ENCODE results near the gene ELAC1. TPM values are rescaled to one million over a fixed set of nuclear protein-coding genes. Genes with fewer than 3 reads are reported as not detected.
"Not testable (repeated sequence)": the region's sequence is repeated elsewhere in the genome, so short reads cannot be mapped to it uniquely, and the experiment has no call there.

The ELAC1 gene
- total RNA-seq, 1 experiment from 2014 or later = 6.6 TPM

GRCh38 chr18:50935493-50936191, 32.2 kb upstream of the ELAC1 start:
- no peak for DNase-seq
- no peak overlapping the region for H3K9ac ChIP-seq (ENCODE audit: low read length)
- H3K9me2 ChIP-seq (replicated peaks; ENCODE audit: insufficient read depth, low read length) = no peaks in the 10 kb centered on the region
- H3K36me3 ChIP-seq (ENCODE audit: insufficient read depth, low read length) = peaks cover 49% of the 10 kb centered on the region; the same call in 1 of the 2 replicates
- no peak overlapping the region for H2AFZ ChIP-seq (ENCODE audit: low read length)
- no peak overlapping the region for H3K27ac ChIP-seq (ENCODE audit: low read length)
- no peaks in the 10 kb centered on the region for H3K9me3 ChIP-seq (ENCODE audit: low read length)
- H3K4me3 ChIP-seq (ENCODE audit: low read length) = no peak overlapping the region
- peaks cover 3% of the 10 kb centered on the region; the same call in 1 of the 2 replicates for H3K4me1 ChIP-seq (ENCODE audit: low read length)
- H4K20me1 ChIP-seq (ENCODE audit: insufficient read depth, low read depth, low read length) = no peaks in the 10 kb centered on the region
- no peaks in the 10 kb centered on the region for H3K27me3 ChIP-seq (ENCODE audit: low read length)
- no peak overlapping the region for H3K4me2 ChIP-seq (ENCODE audit: low read depth, low read length, poor library complexity, severe bottlenecking)
- peaks cover 7% of the 10 kb centered on the region; the same call in 1 of the 2 replicates for H3K79me2 ChIP-seq (ENCODE audit: low read length)

GRCh38 chr18:50937183-50937582, 30.7 kb upstream of the ELAC1 start:
- H3K4me1 ChIP-seq (ENCODE audit: low read length) = peaks cover 3% of the 10 kb centered on the region; the same call in 1 of the 2 replicates
- H3K4me2 ChIP-seq (ENCODE audit: low read depth, low read length, poor library complexity, severe bottlenecking) = no peak overlapping the region
- H2AFZ ChIP-seq (ENCODE audit: low read length) = no peak overlapping the region
- no peak overlapping the region for H3K4me3 ChIP-seq (ENCODE audit: low read length)
- no peaks in the 10 kb centered on the region for H3K9me2 ChIP-seq (replicated peaks; ENCODE audit: insufficient read depth, low read length)
- H3K9ac ChIP-seq (ENCODE audit: low read length) = no peak overlapping the region
- H3K27me3 ChIP-seq (ENCODE audit: low read length) = no peaks in the 10 kb centered on the region
- H3K36me3 ChIP-seq (ENCODE audit: insufficient read depth, low read length) = peaks cover 44% of the 10 kb centered on the region; the same call in 1 of the 2 replicates
- H4K20me1 ChIP-seq (ENCODE audit: insufficient read depth, low read depth, low read length) = no peaks in the 10 kb centered on the region
- peaks cover 4% of the 10 kb centered on the region; the same call in 1 of the 2 replicates for H3K79me2 ChIP-seq (ENCODE audit: low read length)
- DNase-seq = no peak
- H3K9me3 ChIP-seq (ENCODE audit: low read length) = no peaks in the 10 kb centered on the region
- H3K27ac ChIP-seq (ENCODE audit: low read length) = no peak overlapping the region

- Histone ChIP-seq H3K4me1 (ENCODE audit: low read length) (peaks cover 3% of the 10 kb centered on the region; the same call in 1 of the 2 replicates), H3K4me3 (ENCODE audit: low read length) (no peak overlapping the region), H3K36me3 (ENCODE audit: insufficient read depth, low read length) (peaks cover 39% of the 10 kb centered on the region; the same call in 1 of the 2 replicates), H3K9me2 (replicated peaks; ENCODE audit: insufficient read depth, low read length) (no peaks in the 10 kb centered on the region), H3K9ac (ENCODE audit: low read length) (no peak overlapping the region), H3K79me2 (ENCODE audit: low read length) (peaks cover 4% of the 10 kb centered on the region; the same call in 1 of the 2 replicates), H3K9me3 (ENCODE audit: low read length) (no peaks in the 10 kb centered on the region), H3K27me3 (ENCODE audit: low read length) (no peaks in the 10 kb centered on the region), H3K27ac (ENCODE audit: low read length) (no peak overlapping the region), H3K4me2 (ENCODE audit: low read depth, low read length, poor library complexity, severe bottlenecking) (no peak overlapping the region), H4K20me1 (ENCODE audit: insufficient read depth, low read depth, low read length) (no peaks in the 10 kb centered on the region), H2AFZ (ENCODE audit: low read length) (no peak overlapping the region)
- DNase-seq = no peak
Observed at GRCh38 chr18:50938912-50939311, 28.9 kb upstream of the ELAC1 start.

GRCh38 chr18:50944245-50944932, 23.5 kb upstream of the ELAC1 start:
- Histone ChIP-seq H2AFZ (ENCODE audit: low read length) (no peak overlapping the region), H3K79me2 (ENCODE audit: low read length) (0 out of 2 replicates have a peak, but pooled peaks cover 4% of the 10 kb centered on the region), H3K4me2 (ENCODE audit: low read depth, low read length, poor library complexity, severe bottlenecking) (no peak overlapping the region), H3K9me2 (replicated peaks; ENCODE audit: insufficient read depth, low read length) (no peaks in the 10 kb centered on the region), H3K27me3 (ENCODE audit: low read length) (no peaks in the 10 kb centered on the region), H3K9me3 (ENCODE audit: low read length) (no peaks in the 10 kb centered on the region), H4K20me1 (ENCODE audit: insufficient read depth, low read depth, low read length) (no peaks in the 10 kb centered on the region), H3K9ac (ENCODE audit: low read length) (no peak overlapping the region), H3K36me3 (ENCODE audit: insufficient read depth, low read length) (peaks cover 28% of the 10 kb centered on the region; the same call in 1 of the 2 replicates), H3K4me3 (ENCODE audit: low read length) (no peak overlapping the region), H3K27ac (ENCODE audit: low read length) (no peak overlapping the region), H3K4me1 (ENCODE audit: low read length) (peaks cover under 1% of the 10 kb centered on the region; the same call in 1 of the 2 replicates)
- no peak for DNase-seq

GRCh38 chr18:50945918-50946317, 21.9 kb upstream of the ELAC1 start:
- H3K79me2 ChIP-seq (ENCODE audit: low read length); H3K4me1 ChIP-seq (ENCODE audit: low read length); H3K27me3 ChIP-seq (ENCODE audit: low read length); H2AFZ ChIP-seq (ENCODE audit: low read length); H3K9ac ChIP-seq (ENCODE audit: low read length); DNase-seq; H3K4me3 ChIP-seq (ENCODE audit: low read length); H3K9me2 ChIP-seq (replicated peaks; ENCODE audit: insufficient read depth, low read length); H4K20me1 ChIP-seq (ENCODE audit: insufficient read depth, low read depth, low read length); H3K4me2 ChIP-seq (ENCODE audit: low read depth, low read length, poor library complexity, severe bottlenecking); H3K27ac ChIP-seq (ENCODE audit: low read length); H3K9me3 ChIP-seq (ENCODE audit: low read length): not testable (repeated sequence)
- H3K36me3 ChIP-seq (ENCODE audit: insufficient read depth, low read length) = peaks cover 16% of the 10 kb centered on the region; the same call in 1 of the 2 replicates

GRCh38 chr18:50947899-50948298, 19.9 kb upstream of the ELAC1 start:
- H3K27ac ChIP-seq (ENCODE audit: low read length) = no peak overlapping the region
- no peaks in the 10 kb centered on the region for H3K9me2 ChIP-seq (replicated peaks; ENCODE audit: insufficient read depth, low read length)
- no peaks in the 10 kb centered on the region for H3K9me3 ChIP-seq (ENCODE audit: low read length)
- no peaks in the 10 kb centered on the region for H3K27me3 ChIP-seq (ENCODE audit: low read length)
- no peaks in the 10 kb centered on the region for H3K4me1 ChIP-seq (ENCODE audit: low read length)
- H3K36me3 ChIP-seq (ENCODE audit: insufficient read depth, low read length) = peaks cover 8% of the 10 kb centered on the region; the same call in 1 of the 2 replicates
- H2AFZ ChIP-seq (ENCODE audit: low read length) = no peak overlapping the region
- no peak overlapping the region for H3K9ac ChIP-seq (ENCODE audit: low read length)
- H3K4me3 ChIP-seq (ENCODE audit: low read length) = no peak overlapping the region
- H3K4me2 ChIP-seq (ENCODE audit: low read depth, low read length, poor library complexity, severe bottlenecking) = no peak overlapping the region
- no peaks in the 10 kb centered on the region for H3K79me2 ChIP-seq (ENCODE audit: low read length)
- no peaks in the 10 kb centered on the region for H4K20me1 ChIP-seq (ENCODE audit: insufficient read depth, low read depth, low read length)
- DNase-seq = no peak

GRCh38 chr18:50949185-50949584, 18.7 kb upstream of the ELAC1 start:
- H3K4me2 ChIP-seq (ENCODE audit: low read depth, low read length, poor library complexity, severe bottlenecking) = no peak overlapping the region
- no peak overlapping the region for H3K27ac ChIP-seq (ENCODE audit: low read length)
- no peak overlapping the region for H2AFZ ChIP-seq (ENCODE audit: low read length)
- H3K27me3 ChIP-seq (ENCODE audit: low read length) = no peaks in the 10 kb centered on the region
- no peaks in the 10 kb centered on the region for H3K9me2 ChIP-seq (replicated peaks; ENCODE audit: insufficient read depth, low read length)
- H3K79me2 ChIP-seq (ENCODE audit: low read length) = no peaks in the 10 kb centered on the region
- H3K36me3 ChIP-seq (ENCODE audit: insufficient read depth, low read length) = peaks cover 8% of the 10 kb centered on the region; the same call in 1 of the 2 replicates
- H3K4me1 ChIP-seq (ENCODE audit: low read length) = no peaks in the 10 kb centered on the region
- H3K9me3 ChIP-seq (ENCODE audit: low read length) = no peaks in the 10 kb centered on the region
- H3K9ac ChIP-seq (ENCODE audit: low read length) = no peak overlapping the region
- no peak for DNase-seq
- no peak overlapping the region for H3K4me3 ChIP-seq (ENCODE audit: low read length)
- no peaks in the 10 kb centered on the region for H4K20me1 ChIP-seq (ENCODE audit: insufficient read depth, low read depth, low read length)

GRCh38 chr18:50950626-50951025, 17.2 kb upstream of the ELAC1 start:
- Histone ChIP-seq H3K9ac (ENCODE audit: low read length) (no peak overlapping the region), H3K9me3 (ENCODE audit: low read length) (no peaks in the 10 kb centered on the region), H3K4me3 (ENCODE audit: low read length) (no peak overlapping the region), H3K4me2 (ENCODE audit: low read depth, low read length, poor library complexity, severe bottlenecking) (no peak overlapping the region), H3K36me3 (ENCODE audit: insufficient read depth, low read length) (peaks cover 6% of the 10 kb centered on the region; the same call in 1 of the 2 replicates), H3K4me1 (ENCODE audit: low read length) (no peaks in the 10 kb centered on the region), H4K20me1 (ENCODE audit: insufficient read depth, low read depth, low read length) (no peaks in the 10 kb centered on the region), H2AFZ (ENCODE audit: low read length) (no peak overlapping the region), H3K79me2 (ENCODE audit: low read length) (no peaks in the 10 kb centered on the region), H3K27me3 (ENCODE audit: low read length) (no peaks in the 10 kb centered on the region), H3K27ac (ENCODE audit: low read length) (no peak overlapping the region), H3K9me2 (replicated peaks; ENCODE audit: insufficient read depth, low read length) (no peaks in the 10 kb centered on the region)
- DNase-seq = no peak
